Measurements from ENCODE around the gene DEDD.

The DEDD gene

DNA sequence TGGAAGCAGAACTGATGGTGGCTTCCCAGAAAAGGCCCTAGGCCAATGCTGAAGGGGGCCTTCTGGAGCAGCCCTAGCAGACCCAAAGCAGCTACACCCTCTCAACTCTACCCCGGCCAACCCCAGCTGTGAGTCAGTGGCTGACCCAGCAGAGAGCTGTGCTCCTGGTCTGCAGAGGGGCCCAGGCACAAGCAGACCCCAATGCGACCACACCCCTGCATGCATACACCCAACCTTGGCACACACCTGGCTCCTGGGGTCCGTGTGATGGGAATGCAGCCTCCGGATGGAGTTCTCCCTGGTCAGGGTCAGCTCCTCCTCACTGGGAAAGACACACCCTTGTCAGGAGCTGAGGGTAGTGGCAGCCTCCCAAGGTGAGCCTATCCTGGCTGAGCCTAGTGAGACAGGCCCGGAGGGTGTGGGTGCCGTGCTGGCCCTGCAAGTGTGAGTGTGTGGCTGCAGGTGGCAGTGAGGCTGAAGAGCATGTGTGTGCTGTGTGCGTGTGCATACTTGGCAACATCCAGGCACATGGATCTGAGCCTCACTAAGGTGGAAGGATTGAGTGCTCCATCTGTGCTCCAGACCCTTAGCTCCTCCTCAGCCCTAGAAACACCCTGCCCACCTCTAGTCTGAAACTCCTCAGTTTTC, 58.9 kb downstream of the DEDD start:
- H3K4me3 ChIP-seq (ENCODE audit: low read length), result no peak overlapping the region
- DNase-seq (ENCODE audit: low read depth, low spot score), result no peak
- H3K9me3 ChIP-seq (ENCODE audit: control insufficient read depth, insufficient read depth, low read length), result no peaks in the 10 kb centered on the region
- no CpG with 5 or more reads among the region's 7 CpGs for WGBS (ENCODE audit: insufficient coverage, insufficient read length)
- no peaks in the 10 kb centered on the region for H3K36me3 ChIP-seq (ENCODE audit: control insufficient read depth, insufficient read depth, low read length)
- no peak overlapping the region for H3K27ac ChIP-seq (ENCODE audit: low read length)
- no peaks in the 10 kb centered on the region; the same call in 1 of the 2 replicates for H3K4me1 ChIP-seq (ENCODE audit: control insufficient read depth, insufficient read depth, low read length)
- H3K27me3 ChIP-seq (ENCODE audit: control insufficient read depth, insufficient read depth, low read length), result no peaks in the 10 kb centered on the region

DNA sequence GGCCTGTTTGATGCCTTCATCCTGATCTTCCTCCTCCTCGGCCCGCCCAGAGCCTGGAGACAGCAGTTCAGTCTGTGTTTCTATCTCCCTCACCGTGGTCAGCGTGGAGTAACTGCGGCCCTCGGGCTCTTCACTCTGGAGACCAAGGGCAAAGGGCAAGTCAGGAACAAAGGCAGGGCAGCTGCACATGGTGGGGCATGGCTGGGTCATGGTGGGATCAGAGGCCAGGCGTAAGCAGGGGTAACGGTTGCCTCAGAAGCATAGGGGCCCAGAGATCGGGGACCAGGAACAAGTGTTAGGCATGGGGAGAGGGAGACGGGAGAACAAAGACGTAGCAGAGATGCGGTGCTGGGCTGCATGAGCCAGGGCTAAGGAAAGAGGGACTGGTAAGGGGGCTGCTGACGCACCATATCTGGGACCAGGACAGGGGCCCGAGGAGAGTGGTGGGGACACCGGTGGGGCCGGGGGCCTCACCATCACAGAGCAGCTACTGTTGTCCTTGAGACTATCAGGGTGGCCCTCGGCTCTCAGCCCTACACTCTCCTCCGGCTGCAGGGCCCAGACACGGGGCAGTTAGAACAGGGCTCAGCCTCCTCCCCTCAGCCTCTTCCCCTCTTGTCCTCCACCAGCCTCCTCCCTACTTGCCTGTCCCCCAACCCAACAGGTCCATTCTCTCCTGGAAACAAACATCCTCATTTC, 59.6 kb downstream of the DEDD start:
- H3K36me3 ChIP-seq (ENCODE audit: control insufficient read depth, insufficient read depth, low read length), result no peaks in the 10 kb centered on the region
- H3K4me1 ChIP-seq (ENCODE audit: control insufficient read depth, insufficient read depth, low read length), result no peaks in the 10 kb centered on the region; the same call in 1 of the 2 replicates
- H3K27ac ChIP-seq (ENCODE audit: low read length), result no peak overlapping the region
- H3K27me3 ChIP-seq (ENCODE audit: control insufficient read depth, insufficient read depth, low read length), result no peaks in the 10 kb centered on the region
- H3K9me3 ChIP-seq (ENCODE audit: control insufficient read depth, insufficient read depth, low read length), result no peaks in the 10 kb centered on the region
- DNase-seq (ENCODE audit: low read depth, low spot score), result no peak
- H3K4me3 ChIP-seq (ENCODE audit: low read length), result no peak overlapping the region
- no CpG with 5 or more reads among the region's 19 CpGs for WGBS (ENCODE audit: insufficient coverage, insufficient read length)

- peak; percentile 33 for DNase-seq (ENCODE audit: low read depth, low spot score)
- Histone ChIP-seq H3K9me3 (ENCODE audit: control insufficient read depth, insufficient read depth, low read length) (no peaks in the 10 kb centered on the region), H3K27me3 (ENCODE audit: control insufficient read depth, insufficient read depth, low read length) (no peaks in the 10 kb centered on the region), H3K27ac (ENCODE audit: low read length) (no peak overlapping the region), H3K4me3 (ENCODE audit: low read length) (no peak overlapping the region), H3K4me1 (ENCODE audit: control insufficient read depth, insufficient read depth, low read length) (no peaks in the 10 kb centered on the region; the same call in 1 of the 2 replicates), H3K36me3 (ENCODE audit: control insufficient read depth, insufficient read depth, low read length) (no peaks in the 10 kb centered on the region)
- WGBS (ENCODE audit: insufficient coverage, insufficient read length), result no CpG with 5 or more reads among the region's 9 CpGs
Observed at GRCh38 chr1:161071886-161072371, 60.5 kb downstream of the DEDD start.
